Measurements from ENCODE around the gene KCNA1.
"Not testable (repeated sequence)": the region's sequence is repeated elsewhere in the genome, so short reads cannot be mapped to it uniquely, and the experiment has no call there.

Gene KCNA1

DNA sequence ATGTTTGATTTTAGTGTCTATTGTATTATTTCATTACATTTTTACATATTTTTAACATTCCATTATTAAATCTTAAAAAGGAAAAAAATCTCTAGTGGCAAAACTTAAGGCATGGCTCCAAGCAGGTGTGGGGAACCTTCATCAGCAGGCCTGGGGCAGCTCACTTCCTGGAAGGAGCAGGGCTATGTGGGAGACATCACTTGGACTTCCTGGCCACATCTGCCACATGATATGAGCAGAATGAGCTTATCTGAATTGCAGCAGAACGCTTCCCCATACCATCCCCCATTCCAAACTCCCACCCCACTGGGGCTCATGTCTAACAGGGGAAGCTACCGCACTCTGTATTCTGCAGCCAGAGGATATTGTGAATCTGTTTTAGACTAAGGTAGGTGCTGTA, 35.0 kb upstream of the KCNA1 start:
- Histone ChIP-seq H3K4me3 (ENCODE audit: low read depth in 1 of 5, low read length in 5 of 5) (no peak overlapping the region), H3K9ac (ENCODE audit: low read length in 5 of 5) (no peak overlapping the region), H3K9me3 (ENCODE audit: control insufficient read depth in 5 of 5, low read length in 5 of 5) (peaks cover 0 to 4% (median 2%) of the 10 kb centered on the region in 5 donors), H3K36me3 (ENCODE audit: control insufficient read depth in 5 of 5, insufficient read depth in 5 of 5, low read length in 5 of 5) (no peaks in the 10 kb centered on the region), H3K4me1 (ENCODE audit: control insufficient read depth in 5 of 5, insufficient read depth in 5 of 5, low read length in 5 of 5) (no peaks in the 10 kb centered on the region), H3K27ac (ENCODE audit: low read depth, low read length) (no peak overlapping the region), H3K27me3 (ENCODE audit: control insufficient read depth in 5 of 5, insufficient read depth in 4 of 5, low read length in 5 of 5) (peaks cover 0 to 8% (median 0%) of the 10 kb centered on the region in 5 donors)

DNA sequence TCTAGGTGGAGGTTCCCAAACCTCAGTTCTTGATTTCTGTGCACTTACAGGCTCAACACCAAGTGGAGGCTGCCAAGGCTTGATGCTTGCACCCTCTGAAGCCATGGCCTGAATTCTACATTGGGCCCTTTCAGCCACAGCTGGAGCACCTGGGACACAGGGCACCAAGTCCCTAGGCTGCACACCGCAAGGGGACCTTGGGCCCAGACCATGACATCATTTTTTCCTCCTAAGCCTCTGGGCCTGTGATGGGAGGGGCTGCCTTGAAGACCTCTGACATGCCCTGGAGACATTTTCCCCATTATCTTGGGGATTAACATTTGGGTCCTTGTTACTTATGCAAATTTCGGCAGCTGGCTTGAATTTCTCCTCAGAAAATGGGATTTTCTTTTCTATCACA, 30.2 kb upstream of the KCNA1 start:
- not testable (repeated sequence) for H3K9me3 ChIP-seq (ENCODE audit: control insufficient read depth in 5 of 5, low read length in 5 of 5); H3K4me3 ChIP-seq (ENCODE audit: low read depth in 1 of 5, low read length in 5 of 5); H3K9ac ChIP-seq (ENCODE audit: low read length in 5 of 5); H3K27me3 ChIP-seq (ENCODE audit: control insufficient read depth in 5 of 5, insufficient read depth in 4 of 5, low read length in 5 of 5); H3K4me1 ChIP-seq (ENCODE audit: control insufficient read depth in 5 of 5, insufficient read depth in 5 of 5, low read length in 5 of 5); H3K27ac ChIP-seq (ENCODE audit: low read depth, low read length); H3K36me3 ChIP-seq (ENCODE audit: control insufficient read depth in 5 of 5, insufficient read depth in 5 of 5, low read length in 5 of 5)

DNA sequence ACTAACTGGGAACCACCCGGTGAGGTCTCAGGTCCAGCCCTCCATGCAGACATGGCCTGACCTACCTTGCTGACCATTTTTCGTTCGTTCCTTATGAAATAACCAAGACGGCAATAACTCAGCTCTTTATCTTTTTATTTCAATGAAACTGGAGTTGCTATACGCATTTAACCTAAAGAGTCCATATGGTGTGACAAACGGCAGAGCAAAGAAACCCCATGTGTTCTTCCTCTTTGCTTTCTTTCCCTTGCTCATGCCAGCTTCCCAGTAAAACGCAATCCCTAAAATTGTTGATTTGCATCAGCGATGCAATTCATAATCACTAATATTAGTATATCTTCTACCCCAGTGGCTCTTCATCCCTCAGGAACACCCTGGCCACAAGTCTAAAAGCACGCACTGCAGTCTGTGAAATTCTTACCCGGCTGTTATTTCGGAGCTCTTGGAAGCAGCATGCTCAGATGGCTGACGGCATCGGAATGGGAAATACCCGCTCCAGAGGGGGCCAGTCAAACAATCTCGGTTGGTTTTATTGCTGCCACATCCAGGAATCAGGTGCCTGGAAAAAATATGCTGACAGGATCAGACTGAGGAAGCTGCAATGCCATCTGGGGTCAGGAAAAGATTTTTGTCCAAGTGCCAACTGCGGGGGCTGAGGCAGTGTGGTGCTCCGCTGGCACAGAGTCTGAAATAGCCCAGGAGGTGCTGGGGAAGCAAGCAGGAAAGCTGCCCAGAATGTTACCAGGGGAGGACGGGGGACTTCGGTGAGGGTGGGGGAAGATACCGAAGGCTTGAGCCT, 28.2 kb upstream of the KCNA1 start:
- Histone ChIP-seq H3K27me3 (ENCODE audit: control insufficient read depth in 5 of 5, insufficient read depth in 4 of 5, low read length in 5 of 5) (peaks cover 0 to 9% (median 0%) of the 10 kb centered on the region in 5 donors), H3K9ac (ENCODE audit: low read length in 5 of 5) (no peak overlapping the region), H3K4me3 (ENCODE audit: low read depth in 1 of 5, low read length in 5 of 5) (no peak overlapping the region), H3K4me1 (ENCODE audit: control insufficient read depth in 5 of 5, insufficient read depth in 5 of 5, low read length in 5 of 5) (no peaks in the 10 kb centered on the region), H3K27ac (ENCODE audit: low read depth, low read length) (no peak overlapping the region), H3K36me3 (ENCODE audit: control insufficient read depth in 5 of 5, insufficient read depth in 5 of 5, low read length in 5 of 5) (no peaks in the 10 kb centered on the region), H3K9me3 (ENCODE audit: control insufficient read depth in 5 of 5, low read length in 5 of 5) (peaks cover 0 to 4% (median 2%) of the 10 kb centered on the region in 5 donors)

DNA sequence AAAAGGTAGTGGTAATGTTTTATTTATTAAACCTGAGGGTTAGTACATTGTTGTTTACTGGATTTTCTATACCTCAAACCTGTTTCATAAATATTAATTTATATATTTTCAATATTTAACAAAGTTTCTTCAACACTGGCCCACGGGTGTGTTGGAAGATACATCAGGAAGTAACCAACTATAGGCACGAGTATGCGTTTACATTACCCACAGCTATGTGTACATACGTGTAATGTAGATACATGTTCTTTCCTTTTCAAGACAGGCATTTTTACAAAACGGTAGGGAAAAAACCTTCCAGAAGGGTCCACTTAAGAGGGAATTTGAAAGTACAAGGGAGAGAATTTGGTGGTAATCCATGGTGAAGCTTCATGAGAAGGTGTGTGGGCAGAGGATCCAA, 17.8 kb upstream of the KCNA1 start:
- Histone ChIP-seq H3K27ac (ENCODE audit: low read depth, low read length) (no peak overlapping the region), H3K4me3 (ENCODE audit: low read depth in 1 of 5, low read length in 5 of 5) (no peak overlapping the region), H3K27me3 (ENCODE audit: control insufficient read depth in 5 of 5, insufficient read depth in 4 of 5, low read length in 5 of 5) (peaks cover 0 to 12% (median 4%) of the 10 kb centered on the region in 5 donors), H3K9me3 (ENCODE audit: control insufficient read depth in 5 of 5, low read length in 5 of 5) (no peaks in the 10 kb centered on the region), H3K9ac (ENCODE audit: low read length in 5 of 5) (no peak overlapping the region), H3K36me3 (ENCODE audit: control insufficient read depth in 5 of 5, insufficient read depth in 5 of 5, low read length in 5 of 5) (no peaks in the 10 kb centered on the region), H3K4me1 (ENCODE audit: control insufficient read depth in 5 of 5, insufficient read depth in 5 of 5, low read length in 5 of 5) (no peaks in the 10 kb centered on the region)

DNA sequence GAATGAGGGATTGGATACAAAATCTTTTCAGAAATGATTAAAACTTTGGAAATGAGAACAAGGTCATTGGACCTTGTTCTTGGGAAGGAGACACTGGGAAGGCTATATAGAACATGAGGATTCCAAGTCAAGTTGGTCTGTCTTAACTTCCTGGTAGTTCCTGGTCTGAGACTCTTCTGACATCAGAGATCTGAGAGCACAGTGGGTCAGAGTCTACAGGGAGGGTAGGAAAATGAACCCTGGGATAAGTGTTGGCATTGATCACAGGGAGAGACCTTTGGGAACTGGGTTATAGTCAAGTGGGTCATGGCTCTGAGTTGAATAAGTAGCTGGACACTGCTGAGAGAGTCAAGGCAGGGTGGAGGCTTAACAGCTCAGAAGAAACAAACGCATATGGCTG, 17.3 kb upstream of the KCNA1 start:
- Histone ChIP-seq H3K4me1 (ENCODE audit: control insufficient read depth in 5 of 5, insufficient read depth in 5 of 5, low read length in 5 of 5) (no peaks in the 10 kb centered on the region), H3K27ac (ENCODE audit: low read depth, low read length) (no peak overlapping the region), H3K4me3 (ENCODE audit: low read depth in 1 of 5, low read length in 5 of 5) (no peak overlapping the region), H3K27me3 (ENCODE audit: control insufficient read depth in 5 of 5, insufficient read depth in 4 of 5, low read length in 5 of 5) (peaks cover 0 to 12% (median 4%) of the 10 kb centered on the region in 5 donors), H3K36me3 (ENCODE audit: control insufficient read depth in 5 of 5, insufficient read depth in 5 of 5, low read length in 5 of 5) (no peaks in the 10 kb centered on the region), H3K9ac (ENCODE audit: low read length in 5 of 5) (no peak overlapping the region), H3K9me3 (ENCODE audit: control insufficient read depth in 5 of 5, low read length in 5 of 5) (no peaks in the 10 kb centered on the region)

DNA sequence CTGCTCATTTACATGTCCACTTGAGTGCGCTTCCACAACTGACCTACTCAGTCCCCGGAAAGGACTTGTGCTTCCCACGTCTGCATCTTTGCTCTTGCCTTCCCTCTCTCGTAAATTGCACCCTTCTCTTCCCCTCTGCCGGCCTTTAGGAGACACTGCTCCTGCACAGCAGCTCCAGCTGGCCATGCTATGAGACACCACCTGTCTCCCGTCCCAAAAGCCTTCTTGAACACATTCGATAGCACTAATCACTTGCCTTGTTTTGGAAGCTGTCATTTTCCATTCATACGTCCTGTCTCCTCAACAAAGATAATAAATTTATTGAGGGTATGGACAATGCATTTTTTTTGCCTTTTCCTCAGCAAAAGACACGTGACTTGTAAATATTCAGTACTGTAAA, 15.7 kb upstream of the KCNA1 start:
- Histone ChIP-seq H3K4me1 (ENCODE audit: control insufficient read depth in 5 of 5, insufficient read depth in 5 of 5, low read length in 5 of 5) (no peaks in the 10 kb centered on the region), H3K27me3 (ENCODE audit: control insufficient read depth in 5 of 5, insufficient read depth in 4 of 5, low read length in 5 of 5) (peaks cover 0 to 12% (median 4%) of the 10 kb centered on the region in 5 donors), H3K27ac (ENCODE audit: low read depth, low read length) (no peak overlapping the region), H3K9ac (ENCODE audit: low read length in 5 of 5) (no peak overlapping the region), H3K4me3 (ENCODE audit: low read depth in 1 of 5, low read length in 5 of 5) (no peak overlapping the region), H3K36me3 (ENCODE audit: control insufficient read depth in 5 of 5, insufficient read depth in 5 of 5, low read length in 5 of 5) (no peaks in the 10 kb centered on the region), H3K9me3 (ENCODE audit: control insufficient read depth in 5 of 5, low read length in 5 of 5) (no peaks in the 10 kb centered on the region)

DNA sequence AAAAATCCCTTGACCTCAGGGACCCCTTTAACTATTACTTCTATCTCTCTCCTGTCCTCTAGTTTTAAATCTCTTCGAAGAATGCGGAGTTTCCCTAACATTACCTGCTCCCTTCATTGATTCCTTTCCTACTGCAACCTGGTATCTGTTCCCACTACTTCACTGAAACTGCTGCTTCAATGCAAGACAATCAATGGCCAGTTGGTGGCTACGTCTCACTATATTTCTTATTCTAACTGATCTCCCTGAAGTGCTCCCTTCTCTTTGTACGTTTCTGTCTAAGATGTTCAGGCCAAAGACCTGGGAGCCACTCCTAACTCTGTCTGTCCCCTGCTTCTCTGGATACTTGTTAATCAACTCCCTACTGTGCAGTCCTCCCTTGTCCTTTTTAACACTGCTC, 10.3 kb upstream of the KCNA1 start:
- no peak overlapping the region for H3K27ac ChIP-seq (ENCODE audit: low read depth, low read length)

DNA sequence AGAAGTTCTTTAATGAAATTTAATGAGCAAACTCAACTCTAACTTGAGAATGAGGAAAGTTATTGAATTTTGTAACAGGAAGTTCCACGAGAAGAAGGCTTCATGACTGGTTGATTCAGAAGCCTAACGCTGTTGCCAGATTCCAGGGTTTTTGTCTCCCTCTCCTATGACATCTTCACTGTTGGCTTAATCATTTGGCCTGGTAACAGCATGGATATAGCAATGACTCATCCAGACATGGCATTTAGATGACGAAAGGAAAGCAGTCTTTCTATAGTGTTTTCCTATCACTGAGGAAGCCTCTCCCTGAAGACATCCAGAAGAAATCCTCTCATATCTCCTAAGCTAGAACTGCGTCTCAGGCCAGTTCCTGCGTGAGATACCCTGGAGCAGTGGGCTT, 9.4 kb upstream of the KCNA1 start:
- Histone ChIP-seq H3K27me3 (ENCODE audit: control insufficient read depth in 5 of 5, insufficient read depth in 4 of 5, low read length in 5 of 5) (peaks cover 0 to 12% (median 3%) of the 10 kb centered on the region in 5 donors), H3K4me1 (ENCODE audit: control insufficient read depth in 5 of 5, insufficient read depth in 5 of 5, low read length in 5 of 5) (no peaks in the 10 kb centered on the region), H3K9me3 (ENCODE audit: control insufficient read depth in 5 of 5, low read length in 5 of 5) (no peaks in the 10 kb centered on the region), H3K9ac (ENCODE audit: low read length in 5 of 5) (no peak overlapping the region), H3K27ac (ENCODE audit: low read depth, low read length) (no peak overlapping the region), H3K36me3 (ENCODE audit: control insufficient read depth in 5 of 5, insufficient read depth in 5 of 5, low read length in 5 of 5) (no peaks in the 10 kb centered on the region), H3K4me3 (ENCODE audit: low read depth in 1 of 5, low read length in 5 of 5) (no peak overlapping the region)

More for the DNA sequence above, 10.3 kb upstream of the KCNA1 start:
- no peak overlapping the region for H3K4me3 ChIP-seq (ENCODE audit: low read depth in 1 of 5, low read length in 5 of 5)
- no peaks in the 10 kb centered on the region for H3K9me3 ChIP-seq (ENCODE audit: control insufficient read depth in 5 of 5, low read length in 5 of 5)
- H3K27me3 ChIP-seq (ENCODE audit: control insufficient read depth in 5 of 5, insufficient read depth in 4 of 5, low read length in 5 of 5), result peaks cover 0 to 4% (median 0%) of the 10 kb centered on the region in 5 donors
- no peak overlapping the region for H3K9ac ChIP-seq (ENCODE audit: low read length in 5 of 5)
- no peaks in the 10 kb centered on the region for H3K4me1 ChIP-seq (ENCODE audit: control insufficient read depth in 5 of 5, insufficient read depth in 5 of 5, low read length in 5 of 5)
- no peaks in the 10 kb centered on the region for H3K36me3 ChIP-seq (ENCODE audit: control insufficient read depth in 5 of 5, insufficient read depth in 5 of 5, low read length in 5 of 5)

DNA sequence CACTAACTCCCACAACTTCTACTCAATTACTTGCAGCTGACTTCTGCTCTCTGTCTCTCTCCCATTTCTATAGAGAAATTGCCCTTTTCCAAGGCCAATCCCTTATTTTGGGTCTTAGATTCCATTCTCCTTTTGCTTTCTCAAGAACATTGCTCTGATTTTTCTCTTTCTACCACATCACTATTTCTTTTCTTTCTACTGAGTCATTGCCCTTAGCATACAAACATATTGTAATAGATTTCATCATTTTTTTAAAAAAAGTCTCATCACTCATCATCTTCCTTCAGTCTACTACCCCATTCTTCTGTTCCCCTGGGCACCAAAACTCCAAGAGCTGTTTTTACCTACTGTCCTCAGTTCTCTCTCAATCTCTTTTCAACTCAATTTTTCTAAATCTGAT, 4.4 kb upstream of the KCNA1 start:
- Histone ChIP-seq H3K27me3 (ENCODE audit: control insufficient read depth in 5 of 5, insufficient read depth in 4 of 5, low read length in 5 of 5) (peaks cover 21 to 36% (median 28%) of the 10 kb centered on the region in 5 donors), H3K9ac (ENCODE audit: low read length in 5 of 5) (no peak overlapping the region), H3K4me1 (ENCODE audit: control insufficient read depth in 5 of 5, insufficient read depth in 5 of 5, low read length in 5 of 5) (peaks cover 1 to 17% (median 17%) of the 10 kb centered on the region in 5 donors), H3K27ac (ENCODE audit: low read depth, low read length) (no peak overlapping the region), H3K4me3 (ENCODE audit: low read depth in 1 of 5, low read length in 5 of 5) (no peak overlapping the region), H3K9me3 (ENCODE audit: control insufficient read depth in 5 of 5, low read length in 5 of 5) (no peaks in the 10 kb centered on the region), H3K36me3 (ENCODE audit: control insufficient read depth in 5 of 5, insufficient read depth in 5 of 5, low read length in 5 of 5) (no peaks in the 10 kb centered on the region)

DNA sequence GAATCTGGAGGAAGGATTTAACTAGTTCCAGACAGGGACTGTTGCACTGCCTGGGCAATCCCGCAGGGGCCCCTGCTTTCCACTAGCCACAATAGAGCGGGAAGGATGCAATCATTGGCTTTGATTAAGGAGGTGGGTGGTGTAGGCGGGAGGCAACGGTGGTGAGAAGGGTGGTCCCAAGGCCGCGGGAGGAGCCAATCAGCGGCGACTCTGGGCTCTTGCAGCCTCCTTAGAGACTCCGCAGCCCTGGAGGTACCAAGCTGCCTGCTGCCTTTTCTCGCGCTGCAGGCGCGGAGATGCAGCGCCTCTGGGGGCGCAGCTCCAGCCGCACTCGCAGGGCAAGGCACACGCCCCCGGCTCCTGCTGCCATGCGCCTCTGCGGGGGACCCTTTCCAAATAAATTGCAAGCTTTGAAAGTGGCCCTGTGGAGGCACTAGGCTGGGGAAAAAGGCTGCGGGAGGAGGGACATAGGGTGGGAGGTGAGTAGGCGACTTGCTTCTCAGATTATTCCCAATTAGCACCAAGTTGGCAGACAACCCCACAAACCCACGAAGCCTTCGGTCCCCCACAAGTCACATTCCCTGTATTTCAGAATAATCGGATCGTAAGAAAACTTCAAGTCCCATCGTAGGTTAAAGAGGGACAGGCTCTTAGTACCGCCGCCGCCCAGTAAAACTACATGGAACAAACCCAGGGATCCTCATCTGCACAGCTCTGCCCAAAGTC, 858 bp upstream of the KCNA1 start:
- Histone ChIP-seq H3K9ac (ENCODE audit: low read length in 5 of 5) (no peak overlapping the region), H3K4me3 (ENCODE audit: low read depth in 1 of 5, low read length in 5 of 5) (peak overlapping the region in 3 of 5 donors; percentile 56 to 71 (median 65)), H3K9me3 (ENCODE audit: control insufficient read depth in 5 of 5, low read length in 5 of 5) (no peaks in the 10 kb centered on the region), H3K27me3 (ENCODE audit: control insufficient read depth in 5 of 5, insufficient read depth in 4 of 5, low read length in 5 of 5) (peaks cover 25 to 55% (median 46%) of the 10 kb centered on the region in 5 donors), H3K27ac (ENCODE audit: low read depth, low read length) (no peak overlapping the region), H3K4me1 (ENCODE audit: control insufficient read depth in 5 of 5, insufficient read depth in 5 of 5, low read length in 5 of 5) (peaks cover 1 to 25% (median 23%) of the 10 kb centered on the region in 5 donors), H3K36me3 (ENCODE audit: control insufficient read depth in 5 of 5, insufficient read depth in 5 of 5, low read length in 5 of 5) (no peaks in the 10 kb centered on the region)

All from subcutaneous abdominal adipose tissue (tissue), 5 donors.